ENCODE measurements around the gene VILL. TPM values are rescaled to one million over a fixed set of nuclear protein-coding genes. Genes with fewer than 3 reads are reported as not detected.

Gene VILL
- total and polyA plus RNA-seq, 4 donors, result 0.88 to 3.5 (median 1.6) TPM

DNA sequence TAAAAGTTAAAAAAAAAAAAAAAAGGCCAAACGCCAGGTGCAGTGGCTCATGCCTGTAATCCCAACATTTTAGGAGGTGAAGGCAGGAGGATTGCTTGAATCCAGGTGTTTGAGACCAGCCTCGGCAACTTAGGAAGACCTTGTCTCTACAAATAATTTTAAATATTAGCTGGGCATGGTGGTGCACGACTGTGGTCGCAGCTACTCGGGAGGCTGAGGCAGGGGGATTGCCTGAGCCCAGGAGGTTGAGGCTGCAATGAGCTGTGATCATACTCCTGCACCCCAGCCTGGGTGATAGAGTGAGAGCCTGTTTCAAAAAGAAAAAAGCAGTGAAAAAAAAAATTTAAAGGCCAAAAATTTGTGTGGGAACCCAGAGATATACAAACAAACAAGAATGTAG, 45.7 kb downstream of the VILL start:
- H3K27me3 ChIP-seq (ENCODE audit: control insufficient read depth in 4 of 4, insufficient read depth in 4 of 4, low read length in 3 of 4), result no peaks in the 10 kb centered on the region
- DNase-seq (ENCODE audit: low spot score), result no peak
- H3K9me3 ChIP-seq (ENCODE audit: control insufficient read depth in 4 of 4, low read length in 3 of 4), result no peaks in the 10 kb centered on the region
- WGBS, result 91% methylated on average over 5 of the region's 5 CpGs
- H3K27ac ChIP-seq (ENCODE audit: low read depth in 1 of 2, low read length in 2 of 2), result no peak overlapping the region
- peaks cover 0 to 8% (median 4%) of the 10 kb centered on the region in 4 donors for H3K4me1 ChIP-seq (ENCODE audit: control insufficient read depth in 4 of 4, insufficient read depth in 4 of 4, low read length in 3 of 4)
- H3K36me3 ChIP-seq (ENCODE audit: control insufficient read depth in 4 of 4, insufficient read depth in 3 of 4, low read depth in 1 of 4, low read length in 3 of 4), result no peaks in the 10 kb centered on the region
- H3K9ac ChIP-seq (ENCODE audit: low read depth in 1 of 2, low read length in 2 of 2), result no peak overlapping the region
- TF ChIP-seq, protein P1, sequence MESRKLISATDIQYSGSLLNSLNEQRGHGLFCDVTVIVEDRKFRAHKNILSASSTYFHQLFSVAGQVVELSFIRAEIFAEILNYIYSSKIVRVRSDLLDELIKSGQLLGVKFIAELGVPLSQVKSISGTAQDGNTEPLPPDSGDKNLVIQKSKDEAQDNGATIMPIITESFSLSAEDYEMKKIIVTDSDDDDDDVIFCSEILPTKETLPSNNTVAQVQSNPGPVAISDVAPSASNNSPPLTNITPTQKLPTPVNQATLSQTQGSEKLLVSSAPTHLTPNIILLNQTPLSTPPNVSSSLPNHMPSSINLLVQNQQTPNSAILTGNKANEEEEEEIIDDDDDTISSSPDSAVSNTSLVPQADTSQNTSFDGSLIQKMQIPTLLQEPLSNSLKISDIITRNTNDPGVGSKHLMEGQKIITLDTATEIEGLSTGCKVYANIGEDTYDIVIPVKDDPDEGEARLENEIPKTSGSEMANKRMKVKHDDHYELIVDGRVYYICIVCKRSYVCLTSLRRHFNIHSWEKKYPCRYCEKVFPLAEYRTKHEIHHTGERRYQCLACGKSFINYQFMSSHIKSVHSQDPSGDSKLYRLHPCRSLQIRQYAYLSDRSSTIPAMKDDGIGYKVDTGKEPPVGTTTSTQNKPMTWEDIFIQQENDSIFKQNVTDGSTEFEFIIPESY (IDR thresholded peaks at IDR 0.05), result no peak
- TF ChIP-seq EGR1 (IDR thresholded peaks at IDR 0.05; ENCODE audit: low read depth in 2 of 2) (no peak), GABPA (IDR thresholded peaks at IDR 0.05 in 1 of 2, conservative IDR thresholded peaks at IDR 0.05 in 1 of 2) (no peak), HNF4G (IDR thresholded peaks at IDR 0.05) (no peak), YY1 (IDR thresholded peaks at IDR 0.05) (no peak), JUND (IDR thresholded peaks at IDR 0.05) (no peak), FOXA1 (IDR thresholded peaks at IDR 0.05) (no peak)
- TF ChIP-seq, protein P2, sequence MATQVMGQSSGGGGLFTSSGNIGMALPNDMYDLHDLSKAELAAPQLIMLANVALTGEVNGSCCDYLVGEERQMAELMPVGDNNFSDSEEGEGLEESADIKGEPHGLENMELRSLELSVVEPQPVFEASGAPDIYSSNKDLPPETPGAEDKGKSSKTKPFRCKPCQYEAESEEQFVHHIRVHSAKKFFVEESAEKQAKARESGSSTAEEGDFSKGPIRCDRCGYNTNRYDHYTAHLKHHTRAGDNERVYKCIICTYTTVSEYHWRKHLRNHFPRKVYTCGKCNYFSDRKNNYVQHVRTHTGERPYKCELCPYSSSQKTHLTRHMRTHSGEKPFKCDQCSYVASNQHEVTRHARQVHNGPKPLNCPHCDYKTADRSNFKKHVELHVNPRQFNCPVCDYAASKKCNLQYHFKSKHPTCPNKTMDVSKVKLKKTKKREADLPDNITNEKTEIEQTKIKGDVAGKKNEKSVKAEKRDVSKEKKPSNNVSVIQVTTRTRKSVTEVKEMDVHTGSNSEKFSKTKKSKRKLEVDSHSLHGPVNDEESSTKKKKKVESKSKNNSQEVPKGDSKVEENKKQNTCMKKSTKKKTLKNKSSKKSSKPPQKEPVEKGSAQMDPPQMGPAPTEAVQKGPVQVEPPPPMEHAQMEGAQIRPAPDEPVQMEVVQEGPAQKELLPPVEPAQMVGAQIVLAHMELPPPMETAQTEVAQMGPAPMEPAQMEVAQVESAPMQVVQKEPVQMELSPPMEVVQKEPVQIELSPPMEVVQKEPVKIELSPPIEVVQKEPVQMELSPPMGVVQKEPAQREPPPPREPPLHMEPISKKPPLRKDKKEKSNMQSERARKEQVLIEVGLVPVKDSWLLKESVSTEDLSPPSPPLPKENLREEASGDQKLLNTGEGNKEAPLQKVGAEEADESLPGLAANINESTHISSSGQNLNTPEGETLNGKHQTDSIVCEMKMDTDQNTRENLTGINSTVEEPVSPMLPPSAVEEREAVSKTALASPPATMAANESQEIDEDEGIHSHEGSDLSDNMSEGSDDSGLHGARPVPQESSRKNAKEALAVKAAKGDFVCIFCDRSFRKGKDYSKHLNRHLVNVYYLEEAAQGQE (IDR thresholded peaks at IDR 0.05), result no peak
- TF ChIP-seq, protein P3, sequence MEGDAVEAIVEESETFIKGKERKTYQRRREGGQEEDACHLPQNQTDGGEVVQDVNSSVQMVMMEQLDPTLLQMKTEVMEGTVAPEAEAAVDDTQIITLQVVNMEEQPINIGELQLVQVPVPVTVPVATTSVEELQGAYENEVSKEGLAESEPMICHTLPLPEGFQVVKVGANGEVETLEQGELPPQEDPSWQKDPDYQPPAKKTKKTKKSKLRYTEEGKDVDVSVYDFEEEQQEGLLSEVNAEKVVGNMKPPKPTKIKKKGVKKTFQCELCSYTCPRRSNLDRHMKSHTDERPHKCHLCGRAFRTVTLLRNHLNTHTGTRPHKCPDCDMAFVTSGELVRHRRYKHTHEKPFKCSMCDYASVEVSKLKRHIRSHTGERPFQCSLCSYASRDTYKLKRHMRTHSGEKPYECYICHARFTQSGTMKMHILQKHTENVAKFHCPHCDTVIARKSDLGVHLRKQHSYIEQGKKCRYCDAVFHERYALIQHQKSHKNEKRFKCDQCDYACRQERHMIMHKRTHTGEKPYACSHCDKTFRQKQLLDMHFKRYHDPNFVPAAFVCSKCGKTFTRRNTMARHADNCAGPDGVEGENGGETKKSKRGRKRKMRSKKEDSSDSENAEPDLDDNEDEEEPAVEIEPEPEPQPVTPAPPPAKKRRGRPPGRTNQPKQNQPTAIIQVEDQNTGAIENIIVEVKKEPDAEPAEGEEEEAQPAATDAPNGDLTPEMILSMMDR (IDR thresholded peaks at IDR 0.05; ENCODE audit: low read depth, low read length, missing input control), result no peak
- H3K4me3 ChIP-seq (ENCODE audit: low read depth in 1 of 3, low read length in 3 of 3), result no peak overlapping the region

DNA sequence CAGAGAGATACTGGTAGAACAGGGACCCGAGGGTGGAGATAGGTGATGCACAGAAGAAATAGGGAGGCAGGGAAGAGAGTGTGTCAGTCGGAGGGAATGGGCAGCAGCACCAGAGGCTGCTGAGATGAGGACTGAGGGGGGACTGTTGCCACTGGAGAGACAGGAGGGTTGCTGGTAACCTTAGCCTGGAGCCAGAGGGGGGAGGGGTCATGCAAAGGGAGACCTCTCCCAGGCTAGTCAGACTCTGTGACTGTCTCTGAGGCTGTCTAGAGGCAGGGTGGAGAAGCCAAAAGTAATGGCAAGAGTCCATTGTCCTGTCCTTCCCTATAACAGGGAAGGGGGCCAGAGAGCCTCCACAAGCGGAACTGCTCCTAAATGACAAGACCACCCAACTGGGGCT, 46.3 kb downstream of the VILL start:
- no peak for DNase-seq (ENCODE audit: low spot score)
- WGBS, result 82% methylated on average over 3 of the region's 3 CpGs
- H3K9ac ChIP-seq (ENCODE audit: low read depth in 1 of 2, low read length in 2 of 2), result no peak overlapping the region
- H3K27me3 ChIP-seq (ENCODE audit: control insufficient read depth in 4 of 4, insufficient read depth in 4 of 4, low read length in 3 of 4), result no peaks in the 10 kb centered on the region
- peaks cover 0 to 8% (median 4%) of the 10 kb centered on the region in 4 donors for H3K4me1 ChIP-seq (ENCODE audit: control insufficient read depth in 4 of 4, insufficient read depth in 4 of 4, low read length in 3 of 4)
- H3K9me3 ChIP-seq (ENCODE audit: control insufficient read depth in 4 of 4, low read length in 3 of 4), result no peaks in the 10 kb centered on the region
- H3K27ac ChIP-seq (ENCODE audit: low read depth in 1 of 2, low read length in 2 of 2), result no peak overlapping the region
- H3K4me3 ChIP-seq (ENCODE audit: low read depth in 1 of 3, low read length in 3 of 3), result no peak overlapping the region
- no peak for TF ChIP-seq JUND (IDR thresholded peaks at IDR 0.05)
- no peaks in the 10 kb centered on the region for H3K36me3 ChIP-seq (ENCODE audit: control insufficient read depth in 4 of 4, insufficient read depth in 3 of 4, low read depth in 1 of 4, low read length in 3 of 4)

DNA sequence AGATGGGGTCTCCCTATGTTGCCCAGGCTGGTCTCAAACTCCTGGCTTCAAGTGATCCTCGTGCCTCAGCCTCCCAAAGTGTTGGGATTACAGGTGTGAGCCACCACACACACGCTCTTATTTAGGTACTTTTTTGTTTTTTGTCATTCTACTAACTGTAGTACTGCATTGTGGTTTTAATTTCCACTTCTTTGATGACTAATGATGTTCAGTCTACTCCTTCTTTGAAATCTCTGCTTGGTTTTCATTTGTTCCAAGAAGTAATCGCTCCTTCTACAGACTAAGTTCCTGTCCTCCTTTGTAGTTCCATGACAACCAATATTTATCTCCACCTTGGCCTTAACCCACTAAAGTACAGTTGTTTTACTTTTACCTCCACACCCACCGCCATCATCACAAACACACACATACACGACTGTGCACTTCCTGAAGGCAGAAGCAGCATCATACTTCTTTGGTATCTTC, 47.9 kb downstream of the VILL start:
- no peaks in the 10 kb centered on the region for H3K36me3 ChIP-seq (ENCODE audit: control insufficient read depth in 4 of 4, insufficient read depth in 3 of 4, low read depth in 1 of 4, low read length in 3 of 4)
- no peaks in the 10 kb centered on the region for H3K9me3 ChIP-seq (ENCODE audit: control insufficient read depth in 4 of 4, low read length in 3 of 4)
- H3K4me1 ChIP-seq (ENCODE audit: control insufficient read depth in 4 of 4, insufficient read depth in 4 of 4, low read length in 3 of 4), result peaks cover 0 to 8% (median 4%) of the 10 kb centered on the region in 4 donors
- no peak overlapping the region for H3K27ac ChIP-seq (ENCODE audit: low read depth in 1 of 2, low read length in 2 of 2)
- no peak for DNase-seq (ENCODE audit: low spot score)
- no peak overlapping the region for H3K9ac ChIP-seq (ENCODE audit: low read depth in 1 of 2, low read length in 2 of 2)
- no peak overlapping the region for H3K4me3 ChIP-seq (ENCODE audit: low read depth in 1 of 3, low read length in 3 of 3)
- WGBS, result 84% methylated on average over 5 of the region's 5 CpGs
- no peaks in the 10 kb centered on the region for H3K27me3 ChIP-seq (ENCODE audit: control insufficient read depth in 4 of 4, insufficient read depth in 4 of 4, low read length in 3 of 4)
- TF ChIP-seq, protein P4, sequence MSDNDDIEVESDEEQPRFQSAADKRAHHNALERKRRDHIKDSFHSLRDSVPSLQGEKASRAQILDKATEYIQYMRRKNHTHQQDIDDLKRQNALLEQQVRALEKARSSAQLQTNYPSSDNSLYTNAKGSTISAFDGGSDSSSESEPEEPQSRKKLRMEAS (IDR thresholded peaks at IDR 0.05), result no peak
- TF ChIP-seq TAF1 (conservative IDR thresholded peaks at IDR 0.05) (no peak), FOXA2 (IDR thresholded peaks at IDR 0.05) (no peak)

Measured in liver (tissue), 9 donors.